ENCODE results near the gene HMGB4.

Gene HMGB4

DNA sequence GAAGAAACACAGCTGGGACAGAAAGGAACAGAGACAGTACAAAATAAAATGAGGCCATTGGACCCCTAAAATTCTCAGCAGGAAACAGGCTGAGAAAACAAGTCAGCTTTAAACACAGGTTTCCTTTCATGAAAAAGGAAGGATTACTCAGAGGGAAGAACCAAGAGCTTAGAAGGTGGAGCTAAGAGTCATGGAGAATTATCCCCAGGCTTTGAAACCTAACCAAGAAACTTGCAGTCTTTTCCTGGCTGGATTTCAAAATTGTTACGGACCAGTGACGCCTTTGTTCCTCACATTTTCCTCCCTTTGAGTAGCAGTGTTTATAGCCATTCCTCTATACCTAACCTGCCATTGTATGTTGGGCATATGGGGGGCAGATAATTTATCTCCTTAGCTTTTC lies 8.8 kb downstream of the HMGB4 start:
- no peak overlapping the region for H3K4me3 ChIP-seq (ENCODE audit: low read depth, low read length)
- TF ChIP-seq, protein P1, sequence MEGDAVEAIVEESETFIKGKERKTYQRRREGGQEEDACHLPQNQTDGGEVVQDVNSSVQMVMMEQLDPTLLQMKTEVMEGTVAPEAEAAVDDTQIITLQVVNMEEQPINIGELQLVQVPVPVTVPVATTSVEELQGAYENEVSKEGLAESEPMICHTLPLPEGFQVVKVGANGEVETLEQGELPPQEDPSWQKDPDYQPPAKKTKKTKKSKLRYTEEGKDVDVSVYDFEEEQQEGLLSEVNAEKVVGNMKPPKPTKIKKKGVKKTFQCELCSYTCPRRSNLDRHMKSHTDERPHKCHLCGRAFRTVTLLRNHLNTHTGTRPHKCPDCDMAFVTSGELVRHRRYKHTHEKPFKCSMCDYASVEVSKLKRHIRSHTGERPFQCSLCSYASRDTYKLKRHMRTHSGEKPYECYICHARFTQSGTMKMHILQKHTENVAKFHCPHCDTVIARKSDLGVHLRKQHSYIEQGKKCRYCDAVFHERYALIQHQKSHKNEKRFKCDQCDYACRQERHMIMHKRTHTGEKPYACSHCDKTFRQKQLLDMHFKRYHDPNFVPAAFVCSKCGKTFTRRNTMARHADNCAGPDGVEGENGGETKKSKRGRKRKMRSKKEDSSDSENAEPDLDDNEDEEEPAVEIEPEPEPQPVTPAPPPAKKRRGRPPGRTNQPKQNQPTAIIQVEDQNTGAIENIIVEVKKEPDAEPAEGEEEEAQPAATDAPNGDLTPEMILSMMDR (IDR thresholded peaks at IDR 0.05; ENCODE audit: borderline replicate concordance, insufficient read depth, low read depth, low read length), result no peak

DNA sequence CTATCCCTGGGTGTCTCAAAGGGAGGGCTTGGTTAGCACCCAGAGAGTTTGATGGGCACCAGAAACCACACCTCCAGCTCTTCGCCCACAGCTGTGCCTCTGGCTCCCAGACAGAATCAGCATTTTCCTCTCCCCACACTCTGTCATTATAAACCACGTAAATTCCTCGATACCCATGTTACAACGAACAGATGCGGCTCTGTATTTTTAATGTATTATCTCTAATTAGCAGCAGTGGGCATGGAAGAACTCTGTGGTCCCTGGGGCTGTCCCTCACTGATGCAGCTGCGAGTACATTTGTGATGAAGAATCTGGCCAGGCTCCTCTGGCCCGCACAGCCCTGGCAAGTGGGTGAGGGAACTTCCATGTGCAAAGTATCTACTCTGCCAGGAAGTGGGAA lies 10.8 kb downstream of the HMGB4 start:
- no peak overlapping the region for H3K4me3 ChIP-seq (ENCODE audit: low read depth, low read length)
- TF ChIP-seq, protein P1 (IDR thresholded peaks at IDR 0.05; ENCODE audit: borderline replicate concordance, insufficient read depth, low read depth, low read length), result no peak

DNA sequence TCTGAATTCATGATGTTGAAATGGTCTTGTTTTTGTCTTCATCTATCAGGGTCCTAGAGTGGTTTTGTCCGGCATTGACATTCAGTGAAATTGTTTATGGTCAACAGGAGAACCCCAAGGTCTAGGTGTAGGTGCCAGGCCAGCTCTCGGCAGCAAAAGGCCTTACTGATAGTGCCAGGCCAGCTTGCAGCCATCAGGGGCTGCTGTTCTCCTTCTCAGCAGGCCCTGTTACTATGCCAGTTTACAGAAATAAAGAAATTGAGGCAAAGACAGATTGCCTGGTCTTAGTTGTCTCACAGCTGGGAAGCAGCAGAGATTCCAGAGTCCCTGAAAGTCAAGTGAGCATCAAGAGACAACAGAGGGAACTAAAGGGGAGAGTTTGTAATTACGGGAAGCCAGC lies 12.0 kb downstream of the HMGB4 start:
- TF ChIP-seq, protein P1 (IDR thresholded peaks at IDR 0.05; ENCODE audit: borderline replicate concordance, insufficient read depth, low read depth, low read length), result no peak
- H3K4me3 ChIP-seq (ENCODE audit: low read depth, low read length), result no peak overlapping the region

DNA sequence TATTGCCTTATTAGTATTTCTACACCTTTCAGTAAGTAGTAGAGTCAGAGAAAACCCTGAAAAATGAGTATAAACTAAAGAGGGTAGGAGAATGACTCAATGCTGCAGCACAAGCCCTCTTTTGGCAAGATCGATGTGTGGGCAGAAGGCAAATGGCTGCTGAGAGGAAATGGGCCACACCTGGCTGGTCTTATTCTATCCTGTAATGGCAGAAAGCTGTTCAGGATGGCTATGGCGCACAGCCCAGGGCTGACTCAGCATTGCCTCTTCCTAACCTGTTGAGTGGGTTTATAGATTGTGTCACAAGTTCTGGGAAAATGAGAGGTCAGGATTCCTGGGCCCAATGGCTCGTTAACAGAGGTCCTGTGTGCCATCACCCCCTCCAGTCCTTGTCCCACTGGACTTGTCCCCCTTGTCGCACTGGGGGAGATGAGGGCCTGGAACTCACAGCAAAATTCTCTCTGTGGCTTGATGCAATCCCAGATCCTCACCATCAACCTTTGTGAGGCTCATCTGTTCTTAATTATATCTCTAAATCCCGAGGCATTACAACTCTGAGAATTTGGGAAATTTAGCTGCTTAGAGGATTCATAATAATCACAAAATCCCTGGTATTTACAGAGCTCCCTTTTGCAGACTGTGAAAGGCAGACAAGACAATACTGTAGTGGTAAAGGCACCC lies 13.2 kb downstream of the HMGB4 start:
- TF ChIP-seq, protein P1 (IDR thresholded peaks at IDR 0.05; ENCODE audit: borderline replicate concordance, insufficient read depth, low read depth, low read length), result no peak
- H3K4me3 ChIP-seq (ENCODE audit: low read depth, low read length), result no peak overlapping the region

DNA sequence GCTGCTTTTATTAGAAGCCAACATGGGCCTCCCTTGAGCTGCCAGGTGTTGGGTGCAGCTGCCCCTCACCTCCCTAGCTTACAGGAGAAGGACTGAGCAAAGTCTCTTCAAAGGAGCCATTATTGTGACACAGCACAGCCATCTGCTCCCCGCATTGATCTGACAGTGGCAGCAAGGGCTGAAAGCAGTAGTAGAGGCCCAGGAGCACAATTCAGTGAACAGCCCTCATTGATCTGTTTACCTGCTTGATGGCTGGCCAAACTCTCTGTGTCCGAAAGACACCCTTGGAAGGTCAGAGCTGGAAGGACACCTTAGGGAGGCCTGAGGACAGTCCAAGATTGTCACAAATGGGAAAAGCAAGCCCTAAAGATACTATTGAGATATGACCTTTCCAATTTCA lies 14.5 kb downstream of the HMGB4 start:
- TF ChIP-seq, protein P1 (IDR thresholded peaks at IDR 0.05; ENCODE audit: borderline replicate concordance, insufficient read depth, low read depth, low read length), result no peak
- no peak overlapping the region for H3K4me3 ChIP-seq (ENCODE audit: low read depth, low read length)

DNA sequence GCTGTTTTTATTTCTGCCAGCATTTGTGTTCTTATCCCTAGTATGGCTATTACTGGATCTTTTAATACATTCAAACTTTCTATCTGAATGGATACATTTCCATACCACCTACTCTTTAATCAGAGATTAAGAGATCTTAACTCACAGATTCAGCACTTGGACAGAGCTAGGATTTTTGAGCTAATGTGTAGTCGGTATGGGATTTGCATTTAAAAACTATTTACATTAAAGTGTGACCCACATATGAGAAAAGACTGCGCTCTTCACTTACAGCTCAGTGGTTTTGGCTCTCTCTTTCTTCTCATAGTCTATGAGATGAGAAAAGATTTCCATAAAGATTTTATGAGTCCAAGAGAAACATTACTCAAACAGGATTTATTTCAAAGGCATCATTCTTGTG lies 16.4 kb downstream of the HMGB4 start:
- H3K4me3 ChIP-seq (ENCODE audit: low read depth, low read length), result no peak overlapping the region
- TF ChIP-seq, protein P1 (IDR thresholded peaks at IDR 0.05; ENCODE audit: borderline replicate concordance, insufficient read depth, low read depth, low read length), result no peak

DNA sequence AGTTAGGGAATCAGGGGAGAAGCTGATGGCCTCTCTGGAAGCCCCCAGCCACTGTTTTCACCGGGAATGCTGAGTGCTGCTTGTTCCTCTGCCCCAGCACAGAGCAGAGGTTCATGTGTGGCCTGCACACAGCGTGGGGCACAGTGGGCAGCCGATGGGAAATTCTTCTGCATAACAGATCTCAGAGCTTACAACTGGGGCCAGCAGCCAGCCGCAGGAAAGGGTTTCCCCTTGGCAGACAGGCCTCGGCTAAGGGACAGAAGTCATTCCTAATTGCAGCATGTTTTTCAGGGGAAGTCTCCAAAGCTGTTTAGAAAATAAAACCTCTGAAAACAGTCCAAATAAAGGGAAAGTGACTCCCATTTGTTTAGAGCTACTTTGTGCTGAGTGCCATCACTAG lies 22.6 kb downstream of the HMGB4 start:
- H3K4me3 ChIP-seq (ENCODE audit: low read depth, low read length), result no peak overlapping the region
- TF ChIP-seq, protein P1 (IDR thresholded peaks at IDR 0.05; ENCODE audit: borderline replicate concordance, insufficient read depth, low read depth, low read length), result no peak
